ENCODE results near the gene GCN1.

Gene GCN1

DNA sequence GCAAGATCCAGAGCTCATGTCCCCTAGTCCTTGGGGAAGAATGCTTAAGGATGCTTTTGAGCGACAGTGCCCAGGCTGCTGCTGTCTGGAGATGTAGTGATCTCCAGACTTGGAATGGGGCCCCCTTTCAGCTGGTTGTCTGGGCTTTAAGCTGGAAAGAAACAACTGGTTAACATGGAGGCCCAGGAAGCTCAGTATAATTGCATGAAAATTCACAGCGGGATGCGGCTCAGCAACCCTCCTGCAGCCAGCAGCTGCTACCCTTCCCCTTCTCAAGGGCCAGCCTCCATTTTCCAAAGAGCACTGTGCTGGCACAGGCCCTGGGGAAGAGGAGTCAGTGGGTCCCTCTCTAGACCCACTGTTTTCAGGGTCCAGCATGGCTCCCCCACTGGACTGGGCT lies 104.3 kb downstream of the GCN1 start:
- no peak for DNase-seq

- DNase-seq = no peak
Measured at GRCh38 chr12:120089796-120090195, 104.7 kb downstream of the GCN1 start.

DNA sequence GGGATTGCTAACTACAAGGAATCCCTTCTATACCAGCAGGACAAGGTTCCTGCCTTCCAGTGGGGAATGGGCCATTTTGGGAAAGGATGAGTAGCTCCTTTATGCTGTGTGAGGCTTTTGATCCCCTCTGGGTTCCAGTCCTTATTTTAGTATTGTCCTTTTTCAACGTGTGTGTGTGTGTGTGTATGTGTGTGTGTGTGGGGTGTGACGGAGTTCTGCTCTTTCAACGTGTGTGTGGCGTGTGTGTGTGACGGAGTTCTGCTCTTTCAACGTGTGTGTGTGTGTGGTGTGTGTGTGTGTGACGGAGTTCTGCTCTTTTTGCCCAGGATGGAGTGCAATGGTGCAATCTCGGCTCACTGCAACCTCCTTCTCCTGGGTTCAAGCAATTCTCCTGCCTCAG lies 105.4 kb downstream of the GCN1 start:
- no peak for DNase-seq

DNA sequence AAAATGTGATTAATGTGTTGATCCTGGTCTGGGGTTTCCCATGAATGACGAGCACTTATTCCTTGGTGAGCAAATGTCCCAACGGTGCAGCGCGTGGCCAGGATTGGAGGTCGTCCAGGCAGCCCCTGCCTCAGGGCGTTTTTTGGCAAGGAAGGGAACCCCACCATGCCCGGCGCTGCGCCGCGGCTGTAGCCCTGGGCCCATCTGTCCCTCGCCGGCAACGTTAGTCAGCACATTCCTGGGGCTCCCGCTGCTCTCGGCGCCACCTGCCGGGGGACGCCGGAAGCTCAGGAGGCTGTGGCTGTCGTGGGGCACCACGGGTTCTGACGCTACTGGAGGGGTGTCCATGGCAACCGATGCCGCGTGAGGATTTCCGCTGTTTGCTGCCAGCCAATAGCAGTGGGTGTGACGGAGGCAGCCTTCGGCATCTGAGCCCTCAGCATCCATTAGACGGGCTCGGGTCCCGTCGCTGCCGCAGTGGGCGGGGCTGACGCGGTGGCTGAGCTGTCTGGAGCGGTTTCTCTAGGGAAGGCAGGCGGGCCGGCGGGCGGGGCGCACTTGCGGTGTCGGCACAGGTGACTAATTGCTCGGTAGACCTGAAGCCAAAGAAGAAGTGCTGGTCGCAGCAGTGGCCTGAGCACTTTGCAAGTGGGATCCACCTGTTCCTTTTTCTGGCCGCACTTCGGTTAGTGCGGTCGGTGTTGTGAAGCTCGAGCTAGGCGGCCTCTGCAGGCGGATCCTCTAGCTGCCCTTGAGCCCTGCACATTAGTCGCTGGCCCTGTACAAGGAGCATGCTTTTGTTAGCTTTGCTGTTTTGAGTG lies 107.5 kb downstream of the GCN1 start:
- DNase-seq = peak; percentile 99

GRCh38 chr12:120085920-120086645 lies 108.4 kb downstream of the GCN1 start:
- no peak for DNase-seq

GRCh38 chr12:120081641-120082040 lies 112.9 kb downstream of the GCN1 start:
- no peak for DNase-seq

DNA sequence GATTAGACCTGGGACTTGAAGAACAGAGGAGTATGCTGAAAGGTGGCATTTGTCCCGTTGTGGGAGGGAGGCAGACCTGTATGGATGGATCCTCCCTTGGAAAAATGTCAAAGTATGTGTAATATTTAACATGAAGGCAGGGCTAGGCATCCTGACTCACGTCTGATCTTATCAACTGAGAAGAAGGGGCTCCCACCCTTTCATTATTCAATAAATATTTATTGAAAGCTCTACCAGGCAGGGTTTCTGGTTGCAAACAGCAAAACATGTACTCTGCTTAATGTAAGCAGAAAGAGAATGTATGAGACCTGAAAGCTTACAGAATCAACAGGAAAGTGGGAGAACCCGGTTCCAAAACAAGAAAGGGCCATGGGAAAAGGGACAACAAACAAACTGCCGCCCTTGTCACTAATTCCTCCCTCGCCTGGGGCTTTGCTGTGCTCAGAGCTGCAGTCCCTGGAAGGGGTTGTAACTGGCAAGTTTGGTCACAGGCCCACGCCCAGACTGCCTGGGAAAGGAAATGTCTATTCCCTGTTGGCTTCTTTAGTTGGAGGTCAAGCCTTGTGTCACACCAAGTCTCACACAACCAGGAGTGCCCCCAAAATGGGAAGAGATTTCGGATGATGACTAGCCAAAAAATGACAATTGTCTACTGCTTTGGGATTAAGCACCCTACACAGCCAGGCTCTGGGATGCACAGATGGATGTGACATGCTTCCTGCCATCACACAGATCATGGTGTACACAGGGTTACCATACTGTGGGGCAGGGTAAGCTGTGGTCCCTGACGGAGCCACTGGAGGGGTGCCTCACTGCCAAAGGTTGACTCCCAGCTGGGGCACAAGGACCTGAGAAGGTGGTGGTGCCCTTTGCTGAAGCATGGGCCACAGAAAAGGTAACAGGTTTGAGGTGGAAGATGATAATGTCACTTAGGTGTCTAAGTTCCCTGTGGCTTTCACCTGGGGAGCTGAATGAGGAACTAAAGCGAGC lies 114.8 kb downstream of the GCN1 start:
- DNase-seq = peak; percentile 45

GRCh38 chr12:120078868-120079267 lies 115.6 kb downstream of the GCN1 start:
- no peak for DNase-seq

DNA sequence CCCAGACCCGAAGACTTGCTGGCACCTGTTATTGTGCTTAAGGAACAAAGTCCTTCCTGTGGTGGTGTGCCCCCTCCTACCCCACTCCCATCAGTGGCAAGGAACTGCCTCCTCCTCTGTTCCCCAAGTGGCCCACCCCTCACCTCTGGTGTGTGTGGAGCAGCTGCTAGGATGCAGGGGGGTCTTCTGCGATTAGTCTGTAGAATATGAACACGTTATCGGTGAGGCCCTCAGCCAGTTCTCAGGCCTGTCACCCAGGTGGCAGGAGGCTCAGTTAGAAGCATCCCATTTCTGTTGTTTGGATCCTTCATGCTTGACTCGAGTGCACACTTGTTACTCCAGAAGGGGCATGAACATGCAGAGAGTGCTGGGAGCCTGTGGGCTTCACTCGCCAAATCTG lies 117.3 kb downstream of the GCN1 start:
- DNase-seq = no peak

All from NCI-H226 (cell line).